GM12878 (cell line): ENCODE data around the gene PTGR2. TPM values are rescaled to one million over a fixed set of nuclear protein-coding genes. Genes with fewer than 3 reads are reported as not detected.

Experiments
- ATAC-seq: fragments of 200-7000 bp; cut with Tn5 transposase; 3 replicates; pipeline ENCODE4 v1.9.1; 2020; ENCODE audit warnings: mild to moderate bottlenecking, moderate library complexity
- BruUV-seq: library from RNA; stranded (reverse); fragments of 400-500 nt; replicated peaks from 2 replicates; lab custom pipeline; 2021; lab: Mats Ljungman, UMichigan
- CTCF ChIA-PET: fragments of 300-600 bp; sonication (Branson Sonifier 250); formaldehyde crosslinking; extraction: SDS; loops from one replicate; lab custom pipeline; 2021; ENCODE audit warnings: inconsistent platforms; lab: Yijun Ruan, JAX
- POLR2A ChIA-PET: fragments of 350-600 bp; formaldehyde crosslinking; extraction: SDS; loops from one replicate; lab custom pipeline; 2021; ENCODE audit warnings: inconsistent platforms; lab: Charles Lee
- RAD21 ChIA-PET: fragments of 300-600 bp; sonication (Branson Sonifier 250); formaldehyde crosslinking; loops from one replicate; lab custom pipeline; 2023; ENCODE audit warnings: antibody characterized with exemption; ENCODE audit not compliant: unreplicated experiment; lab: Charles Lee
- SMC1A ChIA-PET: fragments of 300-600 bp; sonication (Branson Sonifier 250); formaldehyde crosslinking; loops from one replicate; lab custom pipeline; 2023; ENCODE audit not compliant: unreplicated experiment, uncharacterized antibody; lab: Charles Lee
- DNase-seq: peaks from one replicate; pipeline ENCODE4 v3.0.0-alpha.2; 2011; ENCODE audit warnings: low read depth, low spot score
- FAIRE-seq: peaks from 3 replicates; lab custom pipeline; 2011; peaks lifted over from hg19 to GRCh38; lab: Jason Lieb, UNC
- H2AFZ ChIP-seq: 2 replicates; pipeline ENCODE4 v1.6.0; 2011; ENCODE audit warnings: low read depth, low read length, control low read depth; ENCODE audit not compliant: control insufficient read depth
- H3K27ac ChIP-seq: 2 replicates; pipeline ENCODE4 v1.5.1; 2011; ENCODE audit warnings: control low read depth; ENCODE audit not compliant: control insufficient read depth, insufficient read depth
- H3K27me3 ChIP-seq, 2 experiments: replicated peaks in 1 of 2; 2 replicates each; pipeline versions ENCODE4 v1.6.0 to v1.6.1; 2011; ENCODE audit warnings: low read length in 1 of 2; ENCODE audit not compliant: control insufficient read depth in 2 of 2, insufficient read depth in 2 of 2
- H3K36me3 ChIP-seq, 2 experiments: 2 replicates each; pipeline ENCODE4 v1.5.1; 2011; ENCODE audit warnings: low read length in 1 of 2; ENCODE audit not compliant: control insufficient read depth in 2 of 2, insufficient read depth in 2 of 2
- H3K4me1 ChIP-seq: 2 replicates; pipeline ENCODE4 v1.6.1; 2011; ENCODE audit warnings: mild to moderate bottlenecking, low read length, moderate library complexity, mixed read lengths; ENCODE audit not compliant: control insufficient read depth, insufficient read depth
- H3K4me2 ChIP-seq: 2 replicates; pipeline ENCODE4 v1.6.0; 2011; ENCODE audit warnings: control low read depth; ENCODE audit not compliant: control insufficient read depth, insufficient read depth
- H3K4me3 ChIP-seq: fragments of 200-600 bp; sonication (generic); 2 replicates; pipeline ENCODE4 v1.5.1; 2016
- H3K79me2 ChIP-seq: 2 replicates; pipeline ENCODE4 v1.6.0; 2011; ENCODE audit warnings: low read length; ENCODE audit not compliant: control insufficient read depth, insufficient read depth
- H3K9ac ChIP-seq: 2 replicates; pipeline ENCODE4 v1.8.0; 2011; ENCODE audit warnings: low read length, control low read depth, mixed read lengths; ENCODE audit not compliant: control insufficient read depth, insufficient read depth
- H3K9me3 ChIP-seq: replicated peaks from 3 replicates; pipeline ENCODE4 v1.5.1; 2011; ENCODE audit warnings: mild to moderate bottlenecking, low read length; ENCODE audit not compliant: control insufficient read depth, insufficient read depth
- H4K20me1 ChIP-seq: 2 replicates; pipeline ENCODE4 v1.6.0; 2011; ENCODE audit not compliant: control insufficient read depth, insufficient read depth
- ATF3 ChIP-seq: IDR thresholded peaks from 2 replicates; pipeline ENCODE4 v1.6.1; 2011; ENCODE audit warnings: low read depth, mild to moderate bottlenecking, low read length, moderate library complexity, borderline replicate concordance; ENCODE audit errors: extremely low read depth
- BCL11A ChIP-seq: IDR thresholded peaks from 2 replicates; pipeline ENCODE4 v1.6.1; 2011; ENCODE audit warnings: low read depth, low read length
- BMI1 ChIP-seq: fragments of 450-650 bp; IDR thresholded peaks from 2 replicates; pipeline ENCODE4 v1.6.1; 2016; ENCODE audit warnings: mild to moderate bottlenecking, moderate library complexity, borderline replicate concordance
- CHD1 ChIP-seq: IDR thresholded peaks from 2 replicates; pipeline ENCODE4 v1.6.1; 2012; ENCODE audit warnings: low read depth, low read length, improper control_type of control experiment
- CREM ChIP-seq: IDR thresholded peaks from 2 replicates; pipeline ENCODE4 v1.6.1; 2014; ENCODE audit warnings: antibody characterized with exemption, low read depth
- HDAC6 ChIP-seq: fragments of 200-600 bp; sonication (generic); IDR thresholded peaks from one replicate; pipeline ENCODE4 v1.8.0; 2017; ENCODE audit warnings: antibody characterized with exemption; ENCODE audit not compliant: unreplicated experiment
- MAX ChIP-seq: IDR thresholded peaks from 2 replicates; pipeline ENCODE4 v1.6.1; 2012; ENCODE audit warnings: low read depth, low read length, improper control_type of control experiment
- MLLT1 ChIP-seq: fragments of 450-650 bp; IDR thresholded peaks from 2 replicates; pipeline ENCODE4 v1.6.1; 2016; ENCODE audit warnings: mild to moderate bottlenecking
- MTA2 ChIP-seq: fragments of 450-650 bp; IDR thresholded peaks from 2 replicates; pipeline ENCODE4 v1.6.1; 2016; ENCODE audit warnings: low read depth, mild to moderate bottlenecking, moderate library complexity
- PBX3 ChIP-seq: IDR thresholded peaks from 2 replicates; pipeline ENCODE4 v1.6.1; 2011; ENCODE audit warnings: mild to moderate bottlenecking, low read depth, low read length, moderate library complexity; ENCODE audit not compliant: insufficient replicate concordance
- RB1 ChIP-seq: fragments of 450-650 bp; formaldehyde crosslinking; IDR thresholded peaks from 2 replicates; pipeline ENCODE4 v1.6.1; 2017; ENCODE audit warnings: mild to moderate bottlenecking, borderline replicate concordance
- RELA ChIP-seq: fragments of 450-650 bp; IDR thresholded peaks from 2 replicates; pipeline ENCODE4 v1.8.0; 2014; ENCODE audit warnings: borderline replicate concordance; ENCODE audit not compliant: partially characterized antibody
- SMAD5 ChIP-seq: IDR thresholded peaks from 2 replicates; pipeline ENCODE4 v1.6.1; 2016; ENCODE audit warnings: antibody characterized with exemption, low read depth
- SREBF2 ChIP-seq: IDR thresholded peaks from 2 replicates; pipeline ENCODE4 v1.6.1; 2012; ENCODE audit warnings: mild to moderate bottlenecking, low read length
- SUZ12 ChIP-seq: fragments of 200-600 bp; sonication (generic); IDR thresholded peaks from one replicate; pipeline ENCODE4 v1.6.1; 2018; ENCODE audit warnings: antibody characterized with exemption, mild to moderate bottlenecking; ENCODE audit not compliant: unreplicated experiment
- TARDBP ChIP-seq: IDR thresholded peaks from 2 replicates; pipeline ENCODE4 v1.6.1; 2016; ENCODE audit warnings: borderline replicate concordance
- ZNF274 ChIP-seq: IDR thresholded peaks from one replicate; pipeline ENCODE4 v1.8.0; 2011; ENCODE audit not compliant: insufficient read length, insufficient read depth
- ZZZ3 ChIP-seq: IDR thresholded peaks from 2 replicates; pipeline ENCODE4 v1.6.1; 2011; ENCODE audit warnings: low read depth; ENCODE audit not compliant: control insufficient read depth, insufficient read length
- WGBS: methylation state at CpG from one replicate; pipeline ENCODE4 v1.1.6; 2016; ENCODE audit warnings: low lambda C conversion rate; ENCODE audit not compliant: insufficient replicate concordance, insufficient coverage; ENCODE audit errors: missing lambda C conversion rate; 5-methylcytosine and 5-hydroxymethylcytosine counted together
- in situ Hi-C: fragments of 300-500 bp; cut with MboI; formaldehyde crosslinking; loops from 9 replicates; pipeline ENCODE4 v1.14.3; 2018; ENCODE audit warnings: mixed read lengths
- intact Hi-C: fragments of 100-400 bp; cut with micrococcal nuclease; formaldehyde crosslinking; loops from one replicate; pipeline ENCODE4 v1.14.2; 2022; ENCODE audit not compliant: unreplicated experiment
- polyA plus RNA-seq, 11 experiments: library from polyadenylated mRNA; depleted of rRNA in 4 of 11; unstranded in 6 of 11; stranded (reverse) in 5 of 11; fragments of >200 nt; fragmentation: Nextera tagmentation in 4 of 11; fragmentation: Illumina TruSeq in 1 of 11; extraction: Ambion mirVana in 4 of 11; extraction: Trizol in 1 of 11; gene quantifications; 1 replicate in 1 of 11; 2 replicates in 10 of 11; pipeline versions ENCODE4 v1.2.1 to v1.2.3, GENCODE V29; 2011 to 2016; ENCODE audit warnings: inconsistent platforms in 2 of 11, missing spikeins in 2 of 11, low read depth in 1 of 11
- total RNA-seq, 4 experiments: library from RNA; depleted of rRNA in 3 of 4; stranded (reverse); fragments of >200 nt in 3 of 4; fragmentation: Illumina TruSeq in 1 of 4; extraction: Trizol in 1 of 4; gene quantifications; 2 replicates each; pipeline versions ENCODE4 v1.2.1 to v1.2.3, GENCODE V29; 2013 to 2021

The PTGR2 gene
- total and polyA plus RNA-seq, 10 of the 15 experiments (the other 5 are each of a cell fraction or from before 2014, with no cell fraction given) = 3.3 to 12.8 (median 8.4) TPM

- no peaks in the 10 kb centered on the region for H4K20me1 ChIP-seq
- no peak overlapping the region for H3K27ac ChIP-seq
- no peaks in the 10 kb centered on the region for H3K4me1 ChIP-seq
- DNase-seq (no peak), ATAC-seq (no peak), FAIRE-seq (no peak)
- intact Hi-C loops = no loop called here
- 76% methylated on average over 7 of the region's 7 CpGs for WGBS
- H3K9me3 ChIP-seq = no peaks in the 10 kb centered on the region
- POLR2A ChIA-PET = interaction anchor here (0.6 kb wide), 1 partner anchor 200 kb away, joined by 6 read pairs; no protein-coding TSS in a partner anchor
- no peak overlapping the region for H2AFZ ChIP-seq
- TF ChIP-seq BCL11A (no peak), ATF3 (no peak), CHD1 (no peak), SREBF2 (no peak), RB1 (no peak), MTA2 (no peak), ZZZ3 (no peak), CREM (no peak), HDAC6 (no peak), MAX (no peak), BMI1 (no peak), PBX3 (no peak), SUZ12 (no peak), ZNF274 (no peak), SMAD5 (no peak), RELA (no peak), TARDBP (no peak), MLLT1 (no peak)
- H3K4me2 ChIP-seq = no peak overlapping the region
- no peaks in the 10 kb centered on the region for H3K79me2 ChIP-seq
- no TSS peak for BruUV-seq
- H3K36me3 ChIP-seq = no peaks in the 10 kb centered on the region
- SMC1A ChIA-PET = interaction anchor here (1.2 to 1.5 kb wide), 3 partner anchors 29 to 88 kb away, joined by 3 to 4 read pairs (median 3); no protein-coding TSS in a partner anchor
- H3K4me3 ChIP-seq = no peak overlapping the region
- CTCF ChIA-PET = interaction anchor here (1.1 to 15.7 kb wide), 5 partner anchors 9 to 67 kb away, joined by 3 to 288 read pairs (median 3); a partner anchor contains a TSS
- no peak overlapping the region for H3K9ac ChIP-seq
- RAD21 ChIA-PET = no interaction called here
- in situ Hi-C loops = no loop called here
- H3K27me3 ChIP-seq = no peaks in the 10 kb centered on the region
These were observed 34.5 kb upstream of the PTGR2 start for GRCh38 chr14:73817020-73817655.
